Vagina (tissue), 2 donors: ENCODE measurements around the gene PRR20A.
"Not testable (repeated sequence)": the region's sequence is repeated elsewhere in the genome, so short reads cannot be mapped to it uniquely, and the experiment has no call there.

ENCODE experiments used
- CTCF ChIP-seq, 3 experiments: fragments of 450-650 bp in 2 of 3; fragments of 200-600 bp in 1 of 3; sonication (generic) in 1 of 3; IDR thresholded peaks; one replicate each; pipeline ENCODE4 v1.5.1; 2017 to 2019; ENCODE audit warnings: antibody characterized with exemption in 3 of 3, mild to moderate bottlenecking in 2 of 3, moderate library complexity in 2 of 3
- POLR2A ChIP-seq, 2 donors: fragments of 450-650 bp; IDR thresholded peaks; one replicate each; pipeline ENCODE4 v1.6.1; 2017; ENCODE audit warnings: antibody characterized with exemption in 2 of 2, mild to moderate bottlenecking in 2 of 2, moderate library complexity in 2 of 2

- TF ChIP-seq CTCF, POLR2A (IDR thresholded peaks at IDR 0.05): not testable (repeated sequence)
Observed at GRCh38 chr13:57139781-57140180, 937 bp upstream of the PRR20A start.
